ENCODE results near the gene SEC61B. TPM values are rescaled to one million over a fixed set of nuclear protein-coding genes. Genes with fewer than 3 reads are reported as not detected.
"Not testable (repeated sequence)": the region's sequence is repeated elsewhere in the genome, so short reads cannot be mapped to it uniquely, and the experiment has no call there.

Gene SEC61B
- total RNA-seq, 2 donors from 2014 or later, result 60.4 to 77.8 TPM

GRCh38 chr9:99231711-99232110, 9.6 kb downstream of the SEC61B start:
- intact Hi-C loops (cut with DNase I), result no loop called here
- ATAC-seq (no peak), DNase-seq (no peak)

GRCh38 chr9:99234618-99235017, 12.5 kb downstream of the SEC61B start:
- DNase-seq (no peak), ATAC-seq (no peak)
- intact Hi-C loops (cut with DNase I), result no loop called here

GRCh38 chr9:99235069-99235468, 13.0 kb downstream of the SEC61B start:
- DNase-seq (no peak), ATAC-seq (no peak)
- intact Hi-C loops (cut with DNase I), result no loop called here

GRCh38 chr9:99235926-99236634, 14.0 kb downstream of the SEC61B start:
- ATAC-seq, result no peak
- intact Hi-C loops (cut with DNase I), result no loop called here
- DNase-seq, result no peak

GRCh38 chr9:99237356-99237755, 15.3 kb downstream of the SEC61B start:
- ATAC-seq (no peak), DNase-seq (no peak)
- intact Hi-C loops (cut with DNase I), result no loop called here

- DNase-seq; ATAC-seq; intact Hi-C loops (cut with DNase I): not testable (repeated sequence)
Measured at GRCh38 chr9:99237849-99238248, 15.8 kb downstream of the SEC61B start.

GRCh38 chr9:99238331-99238730, 16.2 kb downstream of the SEC61B start:
- intact Hi-C loops (cut with DNase I), result no loop called here
- no peak for ATAC-seq
- DNase-seq, result no peak

GRCh38 chr9:99239341-99240060, 17.4 kb downstream of the SEC61B start:
- ATAC-seq, result peak in 1 of 2 donors; percentile 53
- DNase-seq, result no peak
- intact Hi-C loops (cut with DNase I), result no loop called here

- intact Hi-C loops (cut with DNase I), result no loop called here
Measured at GRCh38 chr9:99241106-99241505, 19.0 kb downstream of the SEC61B start.

GRCh38 chr9:99244344-99245260, 22.5 kb downstream of the SEC61B start:
- DNase-seq (no peak), ATAC-seq (no peak)
- intact Hi-C loops (cut with DNase I), result no loop called here

More at GRCh38 chr9:99241106-99241505, 19.0 kb downstream of the SEC61B start:
- no peak for ATAC-seq
- DNase-seq, result no peak

- DNase-seq, result no peak
- intact Hi-C loops (cut with DNase I), result no loop called here
- no peak for ATAC-seq
Measured at GRCh38 chr9:99249619-99250018, 27.5 kb downstream of the SEC61B start.

- intact Hi-C loops (cut with DNase I), result no loop called here
- no peak for DNase-seq
- ATAC-seq, result no peak
Measured at GRCh38 chr9:99251157-99251556, 29.1 kb downstream of the SEC61B start.

- intact Hi-C loops (cut with DNase I), result no loop called here
Measured at GRCh38 chr9:99253134-99253533, 31.1 kb downstream of the SEC61B start.

GRCh38 chr9:99253772-99254431, 31.8 kb downstream of the SEC61B start:
- DNase-seq, result no peak
- intact Hi-C loops (cut with DNase I), result no loop called here
- ATAC-seq, result no peak

More at GRCh38 chr9:99253134-99253533, 31.1 kb downstream of the SEC61B start:
- DNase-seq (no peak), ATAC-seq (no peak)

GRCh38 chr9:99255651-99256050, 33.6 kb downstream of the SEC61B start:
- no peak for ATAC-seq
- intact Hi-C loops (cut with DNase I), result no loop called here
- no peak for DNase-seq

- intact Hi-C loops (cut with DNase I), result no loop called here
- no peak for DNase-seq
- no peak for ATAC-seq
Measured at GRCh38 chr9:99257723-99258389, 35.8 kb downstream of the SEC61B start.

GRCh38 chr9:99259231-99259918, 37.3 kb downstream of the SEC61B start:
- ATAC-seq, result peak; percentile 95 to 96
- intact Hi-C loops (cut with DNase I), result no loop called here
- peak; percentile 90 for DNase-seq

- intact Hi-C loops (cut with DNase I), result no loop called here
- DNase-seq (no peak), ATAC-seq (no peak)
Measured at GRCh38 chr9:99261923-99262322, 39.8 kb downstream of the SEC61B start.

Data from left cardiac atrium (tissue), 4 donors.